ENCODE measurements around the gene AP4E1. TPM values are rescaled to one million over a fixed set of nuclear protein-coding genes. Genes with fewer than 3 reads are reported as not detected.
"Not testable (repeated sequence)": the region's sequence is repeated elsewhere in the genome, so short reads cannot be mapped to it uniquely, and the experiment has no call there.

The AP4E1 gene
- total RNA-seq, 1 donor from 2014 or later: 5.2 TPM

- Histone ChIP-seq H3K27me3 (no peaks in the 10 kb centered on the region), H3K4me3 (no peak overlapping the region), H3K9me3 (no peaks in the 10 kb centered on the region), H3K36me3 (peaks cover 29 to 49% of the 10 kb centered on the region in 2 donors), H3K27ac (no peak overlapping the region), H3K4me1 (no peaks in the 10 kb centered on the region)
- DNase-seq (ENCODE audit: low spot score in 2 of 2): no peak
- intact Hi-C loops (cut with DNase I): no loop called here
- TF ChIP-seq CTCF (IDR thresholded peaks at IDR 0.05): no peak
Observed at GRCh38 chr15:50916400-50916799, 7.9 kb downstream of the AP4E1 start.

GRCh38 chr15:50919359-50919758 lies 10.9 kb downstream of the AP4E1 start:
- DNase-seq (ENCODE audit: low spot score in 2 of 2); H3K27me3 ChIP-seq; H3K9me3 ChIP-seq; intact Hi-C loops (cut with DNase I); H3K4me3 ChIP-seq; H3K27ac ChIP-seq; H3K4me1 ChIP-seq: not testable (repeated sequence)
- H3K36me3 ChIP-seq: peaks cover 18 to 41% of the 10 kb centered on the region in 2 donors

GRCh38 chr15:50925281-50925680 lies 16.8 kb downstream of the AP4E1 start:
- no peaks in the 10 kb centered on the region for H3K27me3 ChIP-seq

GRCh38 chr15:50929062-50929461 lies 20.6 kb downstream of the AP4E1 start:
- no peaks in the 10 kb centered on the region for H3K9me3 ChIP-seq
- H3K4me1 ChIP-seq: no peaks in the 10 kb centered on the region
- no peak for DNase-seq (ENCODE audit: low spot score in 2 of 2)
- H3K36me3 ChIP-seq: peaks cover 35 to 41% of the 10 kb centered on the region in 2 donors
- intact Hi-C loops (cut with DNase I): no loop called here
- no peaks in the 10 kb centered on the region for H3K27me3 ChIP-seq
- H3K4me3 ChIP-seq: no peak overlapping the region
- no peak for TF ChIP-seq CTCF (IDR thresholded peaks at IDR 0.05)
- no peak overlapping the region for H3K27ac ChIP-seq

More at GRCh38 chr15:50925281-50925680, 16.8 kb downstream of the AP4E1 start:
- Histone ChIP-seq H3K36me3 (peaks cover 33 to 49% of the 10 kb centered on the region in 2 donors), H3K27ac (no peak overlapping the region), H3K4me1 (no peaks in the 10 kb centered on the region), H3K9me3 (no peaks in the 10 kb centered on the region), H3K4me3 (no peak overlapping the region)
- no peak for TF ChIP-seq CTCF (IDR thresholded peaks at IDR 0.05)
- no peak for DNase-seq (ENCODE audit: low spot score in 2 of 2)
- intact Hi-C loops (cut with DNase I): no loop called here

GRCh38 chr15:50930792-50931191 lies 22.3 kb downstream of the AP4E1 start:
- intact Hi-C loops (cut with DNase I): no loop called here
- Histone ChIP-seq H3K4me1 (no peaks in the 10 kb centered on the region), H3K27me3 (no peaks in the 10 kb centered on the region), H3K27ac (no peak overlapping the region), H3K36me3 (peaks cover 31 to 35% of the 10 kb centered on the region in 2 donors), H3K4me3 (no peak overlapping the region), H3K9me3 (no peaks in the 10 kb centered on the region)
- no peak for DNase-seq (ENCODE audit: low spot score in 2 of 2)
- TF ChIP-seq CTCF (IDR thresholded peaks at IDR 0.05): no peak

GRCh38 chr15:50933341-50933740 lies 24.9 kb downstream of the AP4E1 start:
- H3K27me3 ChIP-seq: no peaks in the 10 kb centered on the region
- no peaks in the 10 kb centered on the region for H3K9me3 ChIP-seq
- no peak for DNase-seq (ENCODE audit: low spot score in 2 of 2)
- H3K27ac ChIP-seq: no peak overlapping the region
- TF ChIP-seq CTCF (IDR thresholded peaks at IDR 0.05): no peak
- intact Hi-C loops (cut with DNase I): no loop called here
- no peaks in the 10 kb centered on the region for H3K4me1 ChIP-seq
- no peak overlapping the region for H3K4me3 ChIP-seq
- peaks cover 17 to 24% of the 10 kb centered on the region in 2 donors for H3K36me3 ChIP-seq
